ENCODE data around the gene ZNF383. TPM values are rescaled to one million over a fixed set of nuclear protein-coding genes. Genes with fewer than 3 reads are reported as not detected.

ZNF383 gene
- total and polyA plus RNA-seq, 12 donors = 4.4 to 11.1 (median 7.8) TPM

DNA sequence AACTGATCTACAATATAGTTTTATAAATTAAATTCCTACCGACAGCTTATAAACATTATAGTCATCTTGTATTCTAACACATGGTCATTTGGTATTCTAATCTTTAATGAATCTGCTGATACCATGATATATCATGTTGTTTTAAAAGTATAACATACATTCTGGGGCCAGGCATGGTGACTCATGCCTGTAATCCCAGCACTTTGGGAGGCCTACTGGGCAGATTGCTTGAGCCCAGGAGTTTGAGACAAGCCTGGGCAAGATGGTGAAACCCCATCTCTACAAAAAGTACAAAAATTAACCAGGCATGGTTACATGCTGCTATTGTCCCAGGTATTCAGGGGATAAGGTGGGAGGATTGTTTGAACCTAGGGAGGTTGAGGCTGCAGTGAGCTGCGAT lies 3.1 kb downstream of the ZNF383 start:
- Histone ChIP-seq H3K27ac (no peak overlapping the region), H3K4me1 (replicated peaks in 1 of 2) (peaks cover 4 to 13% of the 10 kb centered on the region in 2 donors), H3K36me3 (replicated peaks in 1 of 2) (peaks cover 0 to 28% of the 10 kb centered on the region in 2 donors), H3K4me3 (no peak overlapping the region), H3K27me3 (no peaks in the 10 kb centered on the region), H3K9me3 (replicated peaks in 1 of 3) (no peaks in the 10 kb centered on the region)
- whole genome bisulfite sequencing, 4 donors = 95 to 99% (median 97%) methylated on average over 2 of the region's 2 CpGs
- no peak for DNase-seq
- intact Hi-C loops (cut with DNase I) = no loop called here
- no peak for TF ChIP-seq POLR2A (IDR thresholded peaks at IDR 0.05)
- TF ChIP-seq, protein P1, sequence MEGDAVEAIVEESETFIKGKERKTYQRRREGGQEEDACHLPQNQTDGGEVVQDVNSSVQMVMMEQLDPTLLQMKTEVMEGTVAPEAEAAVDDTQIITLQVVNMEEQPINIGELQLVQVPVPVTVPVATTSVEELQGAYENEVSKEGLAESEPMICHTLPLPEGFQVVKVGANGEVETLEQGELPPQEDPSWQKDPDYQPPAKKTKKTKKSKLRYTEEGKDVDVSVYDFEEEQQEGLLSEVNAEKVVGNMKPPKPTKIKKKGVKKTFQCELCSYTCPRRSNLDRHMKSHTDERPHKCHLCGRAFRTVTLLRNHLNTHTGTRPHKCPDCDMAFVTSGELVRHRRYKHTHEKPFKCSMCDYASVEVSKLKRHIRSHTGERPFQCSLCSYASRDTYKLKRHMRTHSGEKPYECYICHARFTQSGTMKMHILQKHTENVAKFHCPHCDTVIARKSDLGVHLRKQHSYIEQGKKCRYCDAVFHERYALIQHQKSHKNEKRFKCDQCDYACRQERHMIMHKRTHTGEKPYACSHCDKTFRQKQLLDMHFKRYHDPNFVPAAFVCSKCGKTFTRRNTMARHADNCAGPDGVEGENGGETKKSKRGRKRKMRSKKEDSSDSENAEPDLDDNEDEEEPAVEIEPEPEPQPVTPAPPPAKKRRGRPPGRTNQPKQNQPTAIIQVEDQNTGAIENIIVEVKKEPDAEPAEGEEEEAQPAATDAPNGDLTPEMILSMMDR (IDR thresholded peaks at IDR 0.05) = no peak

DNA sequence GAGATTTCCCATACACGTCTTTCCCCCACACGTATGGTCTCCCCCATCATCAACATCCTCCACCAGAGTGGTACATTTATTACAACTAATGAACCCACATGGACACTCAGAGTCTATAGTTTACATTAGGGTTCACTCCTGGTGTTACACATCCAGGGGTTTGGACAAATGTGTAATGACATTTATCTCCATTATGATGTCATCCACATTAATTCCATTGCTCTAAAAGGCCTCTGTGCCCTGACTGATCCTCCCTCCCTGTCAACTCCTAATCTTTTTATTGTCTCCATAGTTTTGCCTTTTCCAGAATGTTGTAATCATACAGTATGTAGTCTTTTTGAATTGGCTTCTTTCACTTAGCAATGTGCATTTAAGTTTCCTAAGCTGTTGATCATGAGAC lies 8.2 kb downstream of the ZNF383 start:
- H3K9me3 ChIP-seq (replicated peaks in 1 of 3) = no peaks in the 10 kb centered on the region

DNA sequence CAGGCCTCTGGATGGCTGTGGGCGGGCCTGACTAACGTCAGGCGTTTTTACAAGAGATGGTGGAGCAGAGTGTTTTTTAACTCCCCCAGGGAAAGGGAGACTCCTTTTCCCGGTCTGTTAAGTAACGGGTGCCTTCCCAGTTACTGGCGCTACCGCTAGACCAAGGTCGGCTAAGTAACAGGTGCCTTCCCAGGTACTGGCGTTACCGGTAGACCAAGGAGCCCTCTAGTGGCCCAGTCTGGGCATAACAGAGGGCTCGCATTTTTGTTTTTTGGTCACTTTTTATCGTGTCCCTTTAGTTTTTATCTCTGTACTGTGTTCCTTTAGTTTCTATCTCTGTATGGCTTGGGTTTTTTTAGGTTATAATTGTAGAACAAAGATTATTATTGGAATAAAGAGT lies 10.0 kb downstream of the ZNF383 start:
- intact Hi-C loops (cut with DNase I) = no loop called here
- DNase-seq = peak in 1 of 7 donors; percentile 30
- WGBS, 4 donors = 54 to 71% (median 65%) methylated on average over 12 of the region's 12 CpGs
- Histone ChIP-seq H3K9me3 (replicated peaks in 1 of 3) (peaks cover 0 to 10% (median 0%) of the 10 kb centered on the region in 3 donors), H3K4me1 (replicated peaks in 1 of 2) (no peaks in the 10 kb centered on the region), H3K36me3 (replicated peaks in 1 of 2) (peaks cover 0 to 38% of the 10 kb centered on the region in 2 donors), H3K27ac (no peak overlapping the region), H3K27me3 (no peaks in the 10 kb centered on the region), H3K4me3 (no peak overlapping the region)
- TF ChIP-seq, protein P1 (IDR thresholded peaks at IDR 0.05) = peak; percentile 25 to 54 (median 46)
- no peak for TF ChIP-seq POLR2A (IDR thresholded peaks at IDR 0.05)

More for the DNA sequence above, 8.2 kb downstream of the ZNF383 start:
- Histone ChIP-seq H3K27me3 (no peaks in the 10 kb centered on the region), H3K4me3 (no peak overlapping the region), H3K4me1 (replicated peaks in 1 of 2) (no peaks in the 10 kb centered on the region), H3K27ac (no peak overlapping the region), H3K36me3 (replicated peaks in 1 of 2) (peaks cover 0 to 43% of the 10 kb centered on the region in 2 donors)
- 93 to 99% (median 97%) methylated on average over 2 of the region's 2 CpGs for WGBS, 4 donors
- intact Hi-C loops (cut with DNase I) = no loop called here
- TF ChIP-seq, protein P1 (IDR thresholded peaks at IDR 0.05) = no peak
- no peak for DNase-seq

DNA sequence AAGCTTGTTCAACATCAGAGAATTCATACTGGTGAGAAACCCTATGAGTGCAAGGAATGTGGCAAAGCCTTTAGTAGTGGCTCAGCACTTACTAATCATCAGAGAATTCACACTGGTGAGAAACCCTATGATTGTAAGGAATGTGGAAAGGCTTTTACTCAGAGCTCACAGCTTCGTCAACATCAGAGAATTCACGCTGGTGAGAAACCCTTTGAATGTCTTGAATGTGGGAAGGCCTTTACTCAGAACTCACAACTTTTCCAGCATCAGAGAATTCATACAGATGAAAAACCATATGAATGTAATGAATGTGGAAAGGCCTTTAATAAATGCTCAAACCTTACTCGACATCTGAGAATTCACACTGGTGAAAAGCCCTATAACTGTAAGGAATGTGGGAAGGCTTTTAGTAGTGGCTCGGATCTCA lies 25.2 kb downstream of the ZNF383 start:
- no peaks in the 10 kb centered on the region for H3K4me1 ChIP-seq (replicated peaks in 1 of 2)
- H3K27ac ChIP-seq = no peak overlapping the region
- intact Hi-C loops (cut with DNase I) = no loop called here
- DNase-seq = no peak
- 97 to 100% (median 98%) methylated on average over 4 of the region's 4 CpGs for WGBS, 4 donors
- TF ChIP-seq, protein P1 (IDR thresholded peaks at IDR 0.05) = no peak
- TF ChIP-seq POLR2A (IDR thresholded peaks at IDR 0.05) = no peak
- no peaks in the 10 kb centered on the region for H3K27me3 ChIP-seq
- peaks cover 0 to 91% (median 36%) of the 10 kb centered on the region in 3 donors for H3K9me3 ChIP-seq (replicated peaks in 1 of 3)
- peaks cover 5 to 46% of the 10 kb centered on the region in 2 donors for H3K36me3 ChIP-seq (replicated peaks in 1 of 2)
- H3K4me3 ChIP-seq = peak overlapping the region in 1 of 4 donors; percentile 35
